NK-92 (cell line): Measurements from ENCODE around the gene GRHL1.
"Not testable (repeated sequence)": the region's sequence is repeated elsewhere in the genome, so short reads cannot be mapped to it uniquely, and the experiment has no call there.

Experiments used
- DNase-seq: peaks from one replicate; lab custom pipeline; 2025; ENCODE audit not compliant: unreplicated experiment; lab: John Stamatoyannopoulos, UW

GRHL1 gene

DNA sequence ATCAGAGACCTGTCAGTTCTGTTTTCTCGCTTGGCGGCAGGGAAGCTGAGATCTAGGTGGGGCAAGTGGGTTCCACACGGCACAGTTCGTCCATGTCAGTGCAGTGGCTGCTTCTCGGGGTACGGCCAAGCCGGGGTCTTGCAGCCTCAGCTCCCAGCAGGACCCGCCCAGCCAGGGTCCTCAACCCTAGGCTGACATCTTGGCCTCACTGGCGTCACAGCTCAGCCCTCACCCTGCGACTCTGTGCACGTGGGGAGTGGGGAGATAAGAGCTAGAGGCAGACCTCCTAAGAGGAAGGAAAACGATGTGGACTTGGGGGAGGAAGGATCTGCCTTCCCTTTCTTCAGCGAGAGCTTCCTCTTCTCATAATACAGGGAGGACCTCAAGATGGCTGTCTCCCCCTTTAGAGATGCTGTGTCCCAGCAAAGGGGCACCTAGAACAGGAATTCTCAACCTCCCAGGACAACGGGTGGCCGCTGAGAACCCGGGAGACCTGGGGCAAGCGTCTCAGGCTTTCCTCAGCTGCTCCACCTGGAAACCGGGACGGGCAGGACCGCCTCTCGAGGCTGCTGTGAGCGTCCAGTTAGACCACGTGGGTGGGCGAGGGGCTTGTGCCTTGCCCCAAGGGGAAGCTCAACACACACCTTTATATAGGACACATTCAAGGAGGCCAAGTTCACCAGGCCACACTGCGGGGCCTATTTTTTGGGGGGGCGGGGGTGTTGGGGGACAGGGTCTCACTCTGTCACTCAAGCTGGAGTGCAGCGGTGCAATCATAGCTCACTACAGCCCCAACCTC lies 68.3 kb downstream of the GRHL1 start:
- no peak for DNase-seq

- DNase-seq: no peak
Measured at GRCh38 chr2:10022041-10022421, 70.5 kb downstream of the GRHL1 start.

DNA sequence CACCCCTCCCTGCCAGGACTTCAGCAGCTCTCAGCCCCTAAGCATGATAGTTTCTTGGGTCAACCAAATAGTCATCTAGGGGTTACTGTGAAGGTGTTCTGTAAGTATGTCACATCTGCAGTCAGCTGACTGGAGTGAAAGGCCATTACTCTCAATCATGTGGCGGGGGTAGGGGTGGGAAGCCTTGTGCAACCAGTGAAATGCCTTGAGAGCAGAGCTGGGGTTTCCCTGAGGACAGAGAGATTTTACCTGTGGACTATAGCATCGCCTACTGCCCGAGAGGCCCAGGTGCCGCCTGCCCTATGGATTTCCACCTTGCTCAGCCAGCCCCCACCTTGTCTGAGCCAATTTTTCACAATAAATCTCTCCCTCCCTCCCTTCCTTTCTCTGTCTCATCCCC lies 71.0 kb downstream of the GRHL1 start:
- DNase-seq: no peak

DNA sequence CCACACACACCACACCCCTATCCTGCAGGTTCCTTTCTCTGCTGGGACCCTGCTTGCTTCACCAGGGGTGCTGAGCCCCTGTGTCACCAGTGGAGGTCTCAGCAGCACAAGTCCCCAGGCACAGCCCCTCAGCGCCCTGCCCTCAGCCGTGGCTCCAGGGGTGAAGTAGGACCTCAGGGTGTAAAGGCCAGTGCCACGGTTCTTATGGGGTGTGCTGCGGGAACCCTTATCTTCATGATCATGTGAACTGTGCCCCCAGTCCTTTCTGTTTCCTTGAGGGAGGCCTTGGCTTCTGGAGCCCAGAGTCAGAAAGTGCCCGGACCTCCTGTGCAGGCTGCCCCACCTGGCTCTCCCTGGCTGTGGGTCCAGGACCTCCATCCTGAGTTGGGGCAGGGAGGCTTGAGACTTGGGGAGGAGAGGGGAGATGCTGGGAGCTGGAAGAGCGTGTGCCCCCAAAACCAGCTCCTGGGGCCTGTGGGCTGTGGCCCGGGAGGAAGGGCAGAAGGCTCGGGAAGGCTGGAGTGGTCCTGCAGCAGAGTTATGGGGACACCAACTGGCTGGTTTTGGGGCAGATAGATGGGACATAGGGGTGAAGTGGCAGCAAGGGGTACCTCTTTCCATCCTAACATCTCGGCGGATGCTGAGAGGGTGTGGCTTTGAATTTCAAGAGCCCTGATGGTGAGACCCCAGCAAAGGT lies 71.6 kb downstream of the GRHL1 start:
- no peak for DNase-seq

DNA sequence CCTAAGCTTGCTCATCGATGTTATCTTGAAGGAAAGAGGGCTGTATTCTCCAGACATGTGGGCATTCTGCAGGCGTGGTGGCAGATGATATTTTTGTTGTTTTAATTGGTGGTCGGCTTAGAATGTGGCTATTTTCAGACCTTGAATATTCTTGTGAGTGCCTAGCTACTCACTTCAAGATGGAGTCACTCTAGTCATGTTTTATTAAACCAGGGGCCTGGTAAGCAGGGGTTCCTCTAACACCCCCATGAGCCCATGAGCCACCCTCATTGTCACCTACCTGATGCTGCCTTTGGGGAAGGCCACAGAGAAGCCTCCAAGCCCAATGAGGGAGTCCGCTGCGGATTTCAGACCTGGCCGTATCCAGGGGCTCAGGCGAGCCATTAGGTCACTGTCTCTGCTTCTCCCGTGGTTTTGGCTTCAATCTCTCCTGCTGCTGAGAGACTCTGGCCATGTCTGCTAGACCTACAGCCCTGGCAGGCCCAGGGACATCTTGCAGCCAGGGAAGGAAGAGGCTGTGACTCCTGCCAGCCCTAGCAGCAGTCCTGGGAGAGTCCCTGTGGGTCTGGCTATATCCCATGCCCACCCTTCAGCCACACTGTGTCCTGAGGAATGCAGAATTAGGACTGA lies 75.6 kb downstream of the GRHL1 start:
- DNase-seq: no peak

DNA sequence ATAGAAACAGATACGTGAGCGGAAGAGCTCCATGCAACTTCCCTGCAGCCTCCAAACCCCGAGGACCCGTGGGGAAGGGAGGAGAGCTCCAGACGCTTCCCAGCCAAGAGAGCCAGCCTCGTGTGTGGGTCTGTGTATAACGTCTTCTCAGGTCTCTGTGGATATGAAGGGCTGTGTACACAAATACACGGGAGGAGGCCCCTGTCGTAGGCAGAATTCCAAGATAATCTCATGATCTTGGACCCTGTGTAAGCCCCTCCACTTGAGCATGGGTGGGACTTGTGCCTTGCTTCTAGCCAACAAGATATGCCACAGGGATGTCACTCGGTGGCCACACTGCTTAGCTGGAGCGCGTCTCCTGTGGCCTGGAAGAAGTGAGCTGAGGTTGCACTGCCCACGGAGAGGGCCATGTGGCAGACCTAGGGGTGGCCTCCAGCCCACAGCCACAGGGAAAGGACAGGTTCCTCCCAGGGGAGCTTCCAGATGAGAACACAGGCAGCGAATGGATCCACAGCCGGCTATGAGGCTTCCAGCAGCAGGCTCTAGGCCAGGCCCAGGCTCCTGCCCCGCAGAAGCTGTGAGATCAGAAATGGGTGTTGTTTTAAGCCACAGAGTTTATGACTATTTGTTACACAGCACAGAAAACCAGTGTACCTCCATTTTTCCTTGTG lies 76.3 kb downstream of the GRHL1 start:
- no peak for DNase-seq

- no peak for DNase-seq
Measured at GRCh38 chr2:10028407-10028987, 77.0 kb downstream of the GRHL1 start.

- no peak for DNase-seq
Measured at GRCh38 chr2:10028988-10029874, 77.7 kb downstream of the GRHL1 start.

DNA sequence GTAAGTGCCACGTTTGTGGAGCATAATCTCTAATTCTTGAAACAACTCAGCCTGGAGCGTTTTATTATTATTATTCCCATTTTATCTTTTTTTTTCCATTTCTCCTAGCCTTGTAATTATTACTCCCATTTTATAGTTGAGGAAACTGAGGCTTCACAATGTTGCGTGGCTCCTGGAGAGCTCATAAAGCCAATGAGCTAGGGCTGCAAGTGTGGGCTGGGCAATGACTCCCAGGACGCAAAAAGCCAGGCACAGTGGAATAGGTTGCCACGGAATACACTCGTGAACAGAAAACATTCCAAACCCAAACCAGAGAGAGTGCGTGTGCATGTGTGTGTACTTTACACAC lies 78.4 kb downstream of the GRHL1 start:
- no peak for DNase-seq

GRCh38 chr2:10030311-10030736 lies 78.8 kb downstream of the GRHL1 start:
- no peak for DNase-seq

GRCh38 chr2:10030798-10031197 lies 79.3 kb downstream of the GRHL1 start:
- not testable (repeated sequence) for DNase-seq

GRCh38 chr2:10031886-10032745 lies 80.6 kb downstream of the GRHL1 start:
- no peak for DNase-seq

GRCh38 chr2:10032746-10033105 lies 81.2 kb downstream of the GRHL1 start:
- no peak for DNase-seq

DNA sequence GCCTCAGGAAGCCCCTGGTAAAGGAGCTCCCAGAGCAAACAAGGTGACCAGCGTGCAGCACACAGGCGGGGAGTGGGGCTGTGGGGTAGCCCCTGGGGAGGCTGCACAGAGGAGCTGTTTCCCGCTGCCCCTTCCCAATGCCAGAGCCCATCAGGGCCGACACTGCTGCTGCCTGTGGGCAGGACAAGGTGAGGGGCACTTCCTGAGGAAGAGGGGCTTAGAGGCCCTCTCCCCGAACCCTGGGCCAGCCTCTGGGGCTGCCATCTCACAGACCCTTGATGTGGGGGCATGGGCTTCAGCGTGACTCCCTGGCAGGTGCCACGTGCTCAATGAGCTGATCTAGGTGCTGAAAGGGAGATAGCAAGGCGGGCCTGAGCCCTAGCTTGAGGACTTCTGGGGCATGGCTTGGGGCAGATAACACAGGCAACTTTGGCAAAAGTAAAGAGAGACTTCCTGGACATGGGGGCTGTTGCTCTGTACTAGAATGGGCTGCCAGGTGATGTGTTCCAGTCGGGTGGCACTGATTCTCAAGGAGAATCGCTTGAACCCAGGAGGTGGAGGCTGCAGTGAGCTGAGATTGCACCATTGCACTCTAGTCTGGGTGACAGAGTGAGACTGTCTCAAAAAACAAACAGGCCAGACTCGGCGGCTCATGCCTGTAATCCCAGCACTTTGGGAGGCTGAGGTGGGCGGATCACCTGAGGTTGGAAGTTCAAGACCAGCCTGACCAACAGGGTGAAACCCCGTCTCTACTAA lies 81.9 kb downstream of the GRHL1 start:
- DNase-seq: no peak

DNA sequence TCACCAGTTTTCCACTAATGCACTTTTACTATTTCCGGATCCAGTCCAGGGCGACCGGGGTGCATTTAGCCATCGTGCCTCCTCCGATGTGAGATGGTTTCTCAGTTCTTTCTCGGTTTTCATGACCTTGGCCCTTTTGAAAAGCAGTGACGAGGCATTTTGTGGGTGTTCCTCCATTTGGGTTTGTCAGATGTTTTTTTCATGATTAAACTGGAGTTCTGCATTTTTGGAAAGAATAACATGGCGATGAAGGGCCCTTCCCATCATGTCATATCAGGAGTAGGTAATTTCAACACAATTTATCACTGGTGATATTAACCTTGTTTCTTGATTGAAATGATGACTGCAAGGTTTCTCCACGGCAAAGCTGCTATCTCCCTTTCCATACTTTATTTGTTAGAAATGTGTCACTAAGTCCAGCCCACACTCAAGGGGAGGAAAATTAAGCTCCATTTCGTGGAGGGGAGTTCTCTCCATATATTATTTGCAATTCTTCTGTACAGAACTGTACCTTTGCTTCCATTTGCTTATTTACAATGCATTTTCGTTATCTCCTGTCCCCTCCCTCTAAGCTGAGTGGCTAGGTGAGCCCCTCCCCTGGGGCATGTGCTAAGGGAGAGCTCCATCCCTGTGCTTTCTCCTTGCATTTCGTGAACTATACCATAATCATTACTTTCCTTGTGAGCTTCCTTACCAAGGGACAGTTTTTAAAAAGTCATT lies 83.0 kb downstream of the GRHL1 start:
- DNase-seq: no peak

DNA sequence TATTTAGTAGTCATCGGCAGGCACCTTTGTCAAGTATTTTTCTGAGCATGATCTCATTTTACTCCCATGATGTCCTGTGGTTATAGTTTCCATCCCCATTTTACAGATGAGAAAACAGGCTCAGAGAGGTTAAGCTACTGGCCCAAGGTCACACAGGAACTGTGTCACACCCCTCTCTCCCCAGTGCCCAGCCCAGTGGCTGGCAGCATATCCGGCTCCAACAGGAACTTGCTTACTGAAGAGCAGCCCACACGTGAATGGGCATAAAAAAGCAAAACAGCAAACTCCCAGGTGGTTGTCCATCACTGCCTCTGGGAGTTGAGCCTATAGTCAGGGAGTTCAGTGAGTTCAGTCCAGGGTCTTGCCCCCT lies 83.5 kb downstream of the GRHL1 start:
- no peak for DNase-seq

DNA sequence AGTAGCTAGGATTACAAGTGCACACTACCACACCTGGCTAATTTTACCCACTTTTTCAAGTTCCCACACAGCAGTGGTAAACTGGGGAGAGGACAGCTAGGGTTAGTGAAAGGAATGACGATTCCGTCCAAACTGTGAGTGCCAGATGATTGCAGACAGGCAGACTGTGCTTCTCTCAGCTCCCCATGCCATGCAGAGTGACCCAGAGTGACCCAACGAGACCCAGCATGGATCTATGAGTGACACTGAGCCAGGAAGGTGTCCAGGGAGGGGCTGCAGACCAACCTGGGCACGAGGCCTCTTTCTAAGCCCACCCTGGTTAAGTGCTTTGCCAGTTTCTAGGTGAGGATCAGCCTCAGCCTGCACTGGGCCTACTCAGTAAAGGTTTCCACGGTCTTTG lies 84.1 kb downstream of the GRHL1 start:
- DNase-seq: no peak
